Mesothelial cell of epicardium (in vitro differentiated cells): Measurements from ENCODE around the gene SOX6. TPM values are rescaled to one million over a fixed set of nuclear protein-coding genes. Genes with fewer than 3 reads are reported as not detected.

Experiments used
- DNase-seq, 2 experiments: peaks; one replicate each; pipeline ENCODE4 v3.0.0; 2021; ENCODE audit warnings: low spot score in 2 of 2; ENCODE audit not compliant: unreplicated experiment in 2 of 2
- H3K27ac Mint-ChIP-seq: 2 replicates; pipeline ENCODE4 v1.8.0; 2021; ENCODE audit warnings: mixed read lengths
- H3K27me3 Mint-ChIP-seq: 2 replicates; pipeline ENCODE4 v1.8.0; 2021; ENCODE audit warnings: low read depth, mixed read lengths
- H3K36me3 Mint-ChIP-seq: 2 replicates; pipeline ENCODE4 v1.8.0; 2021; ENCODE audit warnings: mixed read lengths
- H3K4me1 Mint-ChIP-seq: 2 replicates; pipeline ENCODE4 v1.8.0; 2021; ENCODE audit warnings: mixed read lengths
- H3K4me3 Mint-ChIP-seq: 2 replicates; pipeline ENCODE4 v1.8.0; 2021; ENCODE audit warnings: mild to moderate bottlenecking, moderate library complexity, mixed read lengths
- H3K9me3 Mint-ChIP-seq: 2 replicates; pipeline ENCODE4 v1.8.0; 2021; ENCODE audit warnings: mixed read lengths
- total RNA-seq: library from RNA; stranded (reverse); gene quantifications from 3 replicates; pipeline ENCODE4 v1.2.1, GENCODE V29; 2021
- TF ChIP-seq, protein P1 (sequence below): fragments of 200-600 bp; sonication (generic); IDR thresholded peaks from one replicate; pipeline ENCODE4 v1.5.0; 2021; ENCODE audit warnings: antibody characterized with exemption; ENCODE audit not compliant: unreplicated experiment

Gene SOX6
- total RNA-seq, 1 donor from 2014 or later, result 46.4 TPM

DNA sequence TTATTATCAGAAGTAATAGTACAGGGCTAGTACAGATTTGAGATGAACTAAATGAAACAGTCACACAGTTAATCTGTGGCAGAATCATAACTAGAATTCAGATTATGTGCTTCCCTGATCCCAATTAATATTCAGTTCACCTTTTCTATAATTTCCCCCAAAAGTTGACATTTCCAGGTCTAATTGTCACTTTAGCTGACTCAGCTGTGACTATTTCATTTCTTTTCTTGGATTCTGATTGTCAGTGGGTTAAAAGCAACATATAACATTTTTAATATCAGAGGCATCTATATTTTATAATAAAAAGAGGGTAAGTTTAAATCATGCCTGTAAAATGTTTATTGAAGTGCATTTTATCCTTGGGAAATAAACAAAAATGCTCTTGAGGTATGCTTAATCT, 28.8 kb upstream of the SOX6 start:
- H3K36me3 Mint-ChIP-seq, result peaks cover 2% of the 10 kb centered on the region
- TF ChIP-seq, protein P1, sequence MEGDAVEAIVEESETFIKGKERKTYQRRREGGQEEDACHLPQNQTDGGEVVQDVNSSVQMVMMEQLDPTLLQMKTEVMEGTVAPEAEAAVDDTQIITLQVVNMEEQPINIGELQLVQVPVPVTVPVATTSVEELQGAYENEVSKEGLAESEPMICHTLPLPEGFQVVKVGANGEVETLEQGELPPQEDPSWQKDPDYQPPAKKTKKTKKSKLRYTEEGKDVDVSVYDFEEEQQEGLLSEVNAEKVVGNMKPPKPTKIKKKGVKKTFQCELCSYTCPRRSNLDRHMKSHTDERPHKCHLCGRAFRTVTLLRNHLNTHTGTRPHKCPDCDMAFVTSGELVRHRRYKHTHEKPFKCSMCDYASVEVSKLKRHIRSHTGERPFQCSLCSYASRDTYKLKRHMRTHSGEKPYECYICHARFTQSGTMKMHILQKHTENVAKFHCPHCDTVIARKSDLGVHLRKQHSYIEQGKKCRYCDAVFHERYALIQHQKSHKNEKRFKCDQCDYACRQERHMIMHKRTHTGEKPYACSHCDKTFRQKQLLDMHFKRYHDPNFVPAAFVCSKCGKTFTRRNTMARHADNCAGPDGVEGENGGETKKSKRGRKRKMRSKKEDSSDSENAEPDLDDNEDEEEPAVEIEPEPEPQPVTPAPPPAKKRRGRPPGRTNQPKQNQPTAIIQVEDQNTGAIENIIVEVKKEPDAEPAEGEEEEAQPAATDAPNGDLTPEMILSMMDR, result no peak
- no peaks in the 10 kb centered on the region for H3K9me3 Mint-ChIP-seq
- no peaks in the 10 kb centered on the region for H3K4me1 Mint-ChIP-seq
- no peak for DNase-seq
- no peak overlapping the region for H3K4me3 Mint-ChIP-seq
- H3K27me3 Mint-ChIP-seq, result peaks cover 3% of the 10 kb centered on the region
- H3K27ac Mint-ChIP-seq, result no peak overlapping the region

DNA sequence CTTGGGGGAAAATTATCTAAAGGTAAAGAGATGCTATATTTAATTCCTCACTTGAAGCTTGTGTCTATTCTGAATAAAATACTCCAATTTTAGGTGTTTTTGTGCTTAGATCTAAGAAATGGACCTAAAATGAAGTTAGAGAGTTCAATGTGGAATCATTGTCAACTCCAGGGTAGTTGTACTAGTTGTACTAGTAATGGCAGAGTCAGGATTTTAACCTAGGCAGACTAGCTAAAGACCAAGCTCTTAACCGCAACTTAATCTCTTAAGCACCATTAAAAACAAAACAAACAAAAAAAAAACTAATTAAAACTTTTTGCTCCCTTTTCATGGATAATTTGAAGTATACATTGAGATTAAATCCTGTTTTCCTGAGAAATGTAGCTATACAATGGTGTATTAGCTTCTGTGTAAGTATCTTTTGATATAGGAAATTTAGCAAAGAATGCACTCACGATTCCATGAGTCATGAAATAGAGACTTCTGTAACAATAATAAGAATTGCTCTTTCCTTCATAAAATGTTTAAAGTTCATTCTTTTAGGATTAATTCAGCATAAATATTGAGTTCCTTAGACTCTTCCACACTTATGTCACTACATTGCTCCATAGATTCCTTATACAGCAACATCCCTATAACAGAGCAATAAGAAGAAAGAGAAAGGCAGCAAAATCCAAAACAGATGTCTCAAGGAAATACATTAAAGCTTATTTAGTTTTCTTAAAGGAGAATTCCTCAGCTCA, 26.5 kb upstream of the SOX6 start:
- TF ChIP-seq, protein P1, result no peak
- DNase-seq, result no peak
- H3K4me3 Mint-ChIP-seq, result no peak overlapping the region

DNA sequence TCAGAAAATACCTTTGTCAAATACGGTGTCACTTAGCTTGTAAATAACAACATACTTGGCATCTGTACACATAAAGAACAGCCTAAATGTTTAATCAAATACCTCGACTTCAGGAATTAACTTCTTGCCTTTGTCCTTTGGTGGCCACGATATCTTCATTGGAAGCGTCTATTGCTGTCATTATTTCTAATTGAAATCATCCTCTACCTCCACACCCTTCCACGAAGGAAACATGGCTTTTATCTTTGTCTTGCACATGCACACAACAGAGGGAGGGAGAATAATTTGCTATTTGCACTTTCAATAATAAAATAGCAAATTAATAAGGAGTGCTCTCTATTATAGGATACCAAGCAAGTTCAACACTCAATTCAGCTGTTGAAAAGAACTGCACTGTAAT, 25.8 kb upstream of the SOX6 start:
- Mint-ChIP-seq H3K4me3 (no peak overlapping the region), H3K4me1 (no peaks in the 10 kb centered on the region), H3K9me3 (no peaks in the 10 kb centered on the region), H3K27me3 (peaks cover 3% of the 10 kb centered on the region), H3K27ac (no peak overlapping the region), H3K36me3 (no peaks in the 10 kb centered on the region)
- DNase-seq, result no peak
- TF ChIP-seq, protein P1, result no peak

More for the DNA sequence above, 26.5 kb upstream of the SOX6 start:
- H3K9me3 Mint-ChIP-seq, result no peaks in the 10 kb centered on the region
- peaks cover 3% of the 10 kb centered on the region for H3K27me3 Mint-ChIP-seq
- H3K4me1 Mint-ChIP-seq, result no peaks in the 10 kb centered on the region
- H3K36me3 Mint-ChIP-seq, result no peaks in the 10 kb centered on the region
- H3K27ac Mint-ChIP-seq, result no peak overlapping the region

DNA sequence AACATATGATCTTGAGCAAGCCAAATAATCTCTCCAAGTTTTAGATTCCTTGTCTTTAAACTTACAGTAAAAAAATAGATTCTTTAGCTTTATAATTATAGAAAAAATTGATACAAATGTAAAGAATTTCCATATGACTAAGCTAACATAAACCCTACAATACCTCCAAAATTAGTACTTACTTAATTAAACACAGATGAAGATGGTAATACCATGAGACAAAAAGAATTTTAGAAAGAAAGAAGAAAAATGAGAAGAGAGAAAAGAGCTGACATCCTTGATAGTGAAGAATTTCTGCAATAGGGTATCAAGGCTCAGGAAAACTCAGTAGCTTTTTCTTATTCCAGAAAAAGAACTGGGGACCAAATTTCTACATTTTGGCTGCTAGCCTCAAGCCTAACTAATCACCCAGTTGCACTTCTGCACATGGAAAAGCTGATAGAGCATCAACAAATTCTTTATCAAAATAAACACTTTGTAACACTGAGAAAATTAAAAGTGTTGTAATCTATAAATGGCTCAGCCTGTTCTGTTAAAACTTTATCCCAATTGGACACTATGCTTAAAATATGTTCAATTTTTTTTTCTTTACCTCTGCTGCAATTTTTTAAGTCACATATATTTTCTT, 24.7 kb upstream of the SOX6 start:
- Mint-ChIP-seq H3K27ac (no peak overlapping the region), H3K4me1 (peaks cover 2% of the 10 kb centered on the region), H3K36me3 (no peaks in the 10 kb centered on the region), H3K9me3 (no peaks in the 10 kb centered on the region), H3K27me3 (peaks cover 5% of the 10 kb centered on the region), H3K4me3 (no peak overlapping the region)
- DNase-seq, result no peak
- TF ChIP-seq, protein P1, result no peak

DNA sequence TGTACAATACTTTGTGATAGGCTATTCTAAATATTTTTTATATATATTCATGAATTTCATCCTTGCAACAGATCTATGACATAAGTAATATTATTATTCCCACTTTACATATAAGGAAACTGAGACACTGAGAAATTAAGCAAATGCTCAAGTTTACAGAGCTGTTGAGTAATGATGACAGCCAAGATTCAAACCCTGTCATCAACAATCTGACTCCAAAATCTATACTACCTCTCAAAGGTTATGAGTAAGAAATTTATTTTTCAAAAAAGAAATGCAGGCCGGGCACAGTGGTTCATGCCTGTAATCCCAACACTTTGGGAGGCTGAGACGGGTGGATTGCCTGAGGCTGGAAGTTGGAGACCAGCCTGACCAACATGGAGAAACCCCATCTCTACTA, 22.6 kb upstream of the SOX6 start:
- Mint-ChIP-seq H3K27me3 (peaks cover 5% of the 10 kb centered on the region), H3K27ac (no peak overlapping the region), H3K36me3 (no peaks in the 10 kb centered on the region), H3K9me3 (peaks cover 7% of the 10 kb centered on the region), H3K4me1 (peaks cover 2% of the 10 kb centered on the region), H3K4me3 (no peak overlapping the region)
- TF ChIP-seq, protein P1, result no peak
- no peak for DNase-seq
